GM23338 (cell line): ENCODE data around the gene ITPR2.

ENCODE experiments used
- EZH2 ChIP-seq: fragments of 200-600 bp; sonication (generic); IDR thresholded peaks from one replicate; pipeline ENCODE4 v1.8.0; 2017; ENCODE audit warnings: antibody characterized with exemption, mild to moderate bottlenecking, low read depth; ENCODE audit not compliant: unreplicated experiment
- TF ChIP-seq, protein P1 (sequence below), 2 experiments: fragments of 200-600 bp in 1 of 2; sonication (generic) in 1 of 2; conservative IDR thresholded peaks; 2 replicates each; pipeline versions ENCODE4 v1.5.1 to v1.6.1; 2016 to 2017; ENCODE audit warnings: antibody characterized with exemption in 2 of 2, low read depth in 2 of 2, mild to moderate bottlenecking in 2 of 2, moderate library complexity in 1 of 2

DNA sequence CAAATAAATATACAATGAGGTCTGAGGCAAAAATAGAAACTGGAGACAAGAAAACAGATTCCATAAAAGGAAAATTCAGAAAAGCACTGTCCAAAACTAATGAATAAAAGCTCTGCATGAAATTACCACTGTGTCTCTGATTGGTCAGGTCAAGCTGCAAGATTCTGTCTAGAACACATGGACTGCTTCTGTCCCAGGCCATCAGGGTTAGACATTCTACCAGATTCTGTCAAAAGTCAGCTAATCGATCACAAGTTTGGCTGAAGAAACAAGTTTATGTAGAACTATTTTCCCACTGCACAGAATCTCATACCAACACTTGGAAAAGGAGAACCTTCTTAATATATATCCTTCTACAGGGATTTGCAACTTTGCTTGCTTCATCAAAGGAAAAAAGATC lies 223.0 kb downstream of the ITPR2 start:
- TF ChIP-seq, protein P1, sequence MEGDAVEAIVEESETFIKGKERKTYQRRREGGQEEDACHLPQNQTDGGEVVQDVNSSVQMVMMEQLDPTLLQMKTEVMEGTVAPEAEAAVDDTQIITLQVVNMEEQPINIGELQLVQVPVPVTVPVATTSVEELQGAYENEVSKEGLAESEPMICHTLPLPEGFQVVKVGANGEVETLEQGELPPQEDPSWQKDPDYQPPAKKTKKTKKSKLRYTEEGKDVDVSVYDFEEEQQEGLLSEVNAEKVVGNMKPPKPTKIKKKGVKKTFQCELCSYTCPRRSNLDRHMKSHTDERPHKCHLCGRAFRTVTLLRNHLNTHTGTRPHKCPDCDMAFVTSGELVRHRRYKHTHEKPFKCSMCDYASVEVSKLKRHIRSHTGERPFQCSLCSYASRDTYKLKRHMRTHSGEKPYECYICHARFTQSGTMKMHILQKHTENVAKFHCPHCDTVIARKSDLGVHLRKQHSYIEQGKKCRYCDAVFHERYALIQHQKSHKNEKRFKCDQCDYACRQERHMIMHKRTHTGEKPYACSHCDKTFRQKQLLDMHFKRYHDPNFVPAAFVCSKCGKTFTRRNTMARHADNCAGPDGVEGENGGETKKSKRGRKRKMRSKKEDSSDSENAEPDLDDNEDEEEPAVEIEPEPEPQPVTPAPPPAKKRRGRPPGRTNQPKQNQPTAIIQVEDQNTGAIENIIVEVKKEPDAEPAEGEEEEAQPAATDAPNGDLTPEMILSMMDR (conservative IDR thresholded peaks at IDR 0.05; ENCODE audit: low read depth in 2 of 2): no peak
- no peak for TF ChIP-seq EZH2
